ENCODE measurements around the gene NINJ1. TPM values are rescaled to one million over a fixed set of nuclear protein-coding genes. Genes with fewer than 3 reads are reported as not detected.
A peak's percentile ranks its signal among the peaks of the same experiment; 100 is the strongest.

Gene NINJ1
- polyA plus RNA-seq, 1 of the 3 experiments (the other 2 are of a cell fraction), result 31.7 TPM

- no peak overlapping the region for H3K27ac ChIP-seq (ENCODE audit: low read depth in 2 of 2, low read length in 1 of 2)
- no peak overlapping the region for H3K4me2 ChIP-seq
- no peaks in the 10 kb centered on the region for H4K20me1 ChIP-seq (ENCODE audit: insufficient read depth)
- ChIA-PET CTCF (interaction anchor here (1.3 to 1.4 kb wide), 2 partner anchors 126 to 387 kb away, joined by 3 to 5 read pairs; no protein-coding TSS in a partner anchor), POLR2A (no interaction called here)
- H2AFZ ChIP-seq (ENCODE audit: low read depth), result no peak overlapping the region
- H3K9ac ChIP-seq, result no peak overlapping the region
- no peaks in the 10 kb centered on the region for H3K36me3 ChIP-seq (replicated peaks in 1 of 2; ENCODE audit: control insufficient read depth in 1 of 2, insufficient read depth in 2 of 2, low read length in 1 of 2)
- H3K4me1 ChIP-seq (ENCODE audit: control insufficient read depth in 1 of 2, insufficient read depth in 2 of 2, low read depth in 1 of 2, low read length in 1 of 2), result peaks cover 0 to 31% of the 10 kb centered on the region in 2 experiments; a peak in 1 of 4 replicates
- H3K9me2 ChIP-seq, result no peaks in the 10 kb centered on the region
- peaks cover 10% of the 10 kb centered on the region for H3K27me3 ChIP-seq (ENCODE audit: insufficient read depth)
- H3K9me3 ChIP-seq, result no peaks in the 10 kb centered on the region
- DNase-seq, result no peak
- no peak overlapping the region for H3K4me3 ChIP-seq (ENCODE audit: low read depth in 2 of 2, low read length in 1 of 2)
- no peaks in the 10 kb centered on the region for H3K79me2 ChIP-seq (ENCODE audit: insufficient read depth)
- no peak for TF ChIP-seq FOXM1 (IDR thresholded peaks at IDR 0.05; ENCODE audit: low read depth)
- no peak for TF ChIP-seq ELF1 (IDR thresholded peaks at IDR 0.05)
- H3F3A ChIP-seq (replicated peaks; ENCODE audit: insufficient read depth), result no peaks in the 10 kb centered on the region
- WGBS (ENCODE audit: low lambda C conversion rate), result 63% methylated on average over 16 of the region's 22 CpGs
Measured at GRCh38 chr9:93178851-93179786, 45.1 kb upstream of the NINJ1 start.

GRCh38 chr9:93177676-93178075, 43.6 kb upstream of the NINJ1 start:
- POLR2A ChIA-PET, result no interaction called here
- H3K36me3 ChIP-seq (replicated peaks in 1 of 2; ENCODE audit: control insufficient read depth in 1 of 2, insufficient read depth in 2 of 2, low read length in 1 of 2), result no peaks in the 10 kb centered on the region
- no peak overlapping the region for H3K9ac ChIP-seq
- no peaks in the 10 kb centered on the region for H3K9me3 ChIP-seq
- no peaks in the 10 kb centered on the region for H3F3A ChIP-seq (replicated peaks; ENCODE audit: insufficient read depth)
- peak; percentile 89 for DNase-seq
- H3K27ac ChIP-seq (ENCODE audit: low read depth in 2 of 2, low read length in 1 of 2), result peak overlapping the region in 1 of 2 experiments; percentile 62; a peak in 2 of 4 replicates
- H3K27me3 ChIP-seq (ENCODE audit: insufficient read depth), result no peaks in the 10 kb centered on the region; the same call in 1 of the 2 replicates
- H3K9me2 ChIP-seq, result no peaks in the 10 kb centered on the region
- H3K4me1 ChIP-seq (ENCODE audit: control insufficient read depth in 1 of 2, insufficient read depth in 2 of 2, low read depth in 1 of 2, low read length in 1 of 2), result peaks cover 0 to 25% of the 10 kb centered on the region in 2 experiments; a peak in 1 of 4 replicates
- H3K4me3 ChIP-seq (ENCODE audit: low read depth in 2 of 2, low read length in 1 of 2), result no peak overlapping the region
- H3K4me2 ChIP-seq, result no peak overlapping the region
- no peak overlapping the region for H2AFZ ChIP-seq (ENCODE audit: low read depth)
- 40% methylated on average over 6 of the region's 6 CpGs for WGBS (ENCODE audit: low lambda C conversion rate)
- H4K20me1 ChIP-seq (ENCODE audit: insufficient read depth), result no peaks in the 10 kb centered on the region
- CTCF ChIA-PET, result interaction anchor here (0.9 to 1.4 kb wide), 5 partner anchors 15 to 389 kb away, joined by 3 to 4 read pairs (median 3); no protein-coding TSS in a partner anchor
- no peaks in the 10 kb centered on the region for H3K79me2 ChIP-seq (ENCODE audit: insufficient read depth)
- no peak for TF ChIP-seq RXRA (IDR thresholded peaks at IDR 0.05; ENCODE audit: borderline replicate concordance, low read depth)
- TF ChIP-seq RAD21 (IDR thresholded peaks at IDR 0.05; ENCODE audit: low read length), result peak; percentile 6; the same call in 1 of the 2 replicates
- TF ChIP-seq CTCF (IDR thresholded peaks at IDR 0.05), result no peak
- peak in 1 of 2 experiments; percentile 34; a peak in 1 of 4 replicates for TF ChIP-seq EP300 (IDR thresholded peaks at IDR 0.05; ENCODE audit: borderline replicate concordance in 1 of 2, low read depth in 1 of 2, low read length in 1 of 2)

GRCh38 chr9:93174976-93175375, 40.9 kb upstream of the NINJ1 start:
- Histone ChIP-seq H3K4me3 (ENCODE audit: low read depth in 2 of 2, low read length in 1 of 2) (no peak overlapping the region), H3K27ac (ENCODE audit: low read depth in 2 of 2, low read length in 1 of 2) (no peak overlapping the region), H3K9me2 (no peaks in the 10 kb centered on the region), H3K36me3 (replicated peaks in 1 of 2; ENCODE audit: control insufficient read depth in 1 of 2, insufficient read depth in 2 of 2, low read length in 1 of 2) (no peaks in the 10 kb centered on the region), H3F3A (replicated peaks; ENCODE audit: insufficient read depth) (no peaks in the 10 kb centered on the region), H3K9me3 (no peaks in the 10 kb centered on the region), H3K79me2 (ENCODE audit: insufficient read depth) (no peaks in the 10 kb centered on the region), H3K4me2 (no peak overlapping the region), H2AFZ (ENCODE audit: low read depth) (no peak overlapping the region), H4K20me1 (ENCODE audit: insufficient read depth) (no peaks in the 10 kb centered on the region), H3K9ac (no peak overlapping the region), H3K27me3 (ENCODE audit: insufficient read depth) (no peaks in the 10 kb centered on the region), H3K4me1 (ENCODE audit: control insufficient read depth in 1 of 2, insufficient read depth in 2 of 2, low read depth in 1 of 2, low read length in 1 of 2) (peaks cover 0 to 14% of the 10 kb centered on the region in 2 experiments; a peak in 1 of 4 replicates)
- ChIA-PET POLR2A (no interaction called here), CTCF (interaction anchor here (0.6 to 1.5 kb wide), 5 partner anchors 10 to 130 kb away, joined by 3 to 6 read pairs (median 4); no protein-coding TSS in a partner anchor)
- no peak for DNase-seq
- 25% methylated on average over 3 of the region's 3 CpGs for WGBS (ENCODE audit: low lambda C conversion rate)
- no peak for TF ChIP-seq RFX5 (IDR thresholded peaks at IDR 0.05; ENCODE audit: low read length)
- TF ChIP-seq POLR2AphosphoS5 (IDR thresholded peaks at IDR 0.05; ENCODE audit: low read depth, low read length), result no peak
- TF ChIP-seq EZH2phosphoT487 (IDR thresholded peaks at IDR 0.05; ENCODE audit: borderline replicate concordance, low read depth), result no peak
- no peak for TF ChIP-seq JUND (IDR thresholded peaks at IDR 0.05)
- TF ChIP-seq SIN3A (IDR thresholded peaks at IDR 0.05; ENCODE audit: borderline replicate concordance, low read depth, low read length), result no peak
- TF ChIP-seq NRF1 (IDR thresholded peaks at IDR 0.05; ENCODE audit: low read depth, low read length), result no peak
- no peak for TF ChIP-seq MEF2A (IDR thresholded peaks at IDR 0.05; ENCODE audit: borderline replicate concordance, low read depth)
- TF ChIP-seq TAF1 (IDR thresholded peaks at IDR 0.05; ENCODE audit: borderline replicate concordance, low read depth, low read length), result no peak
- TF ChIP-seq RXRA (IDR thresholded peaks at IDR 0.05; ENCODE audit: borderline replicate concordance, low read depth), result no peak
- TF ChIP-seq CTCF (IDR thresholded peaks at IDR 0.05), result no peak
- no peak for TF ChIP-seq CHD2 (IDR thresholded peaks at IDR 0.05; ENCODE audit: low read length, partially characterized antibody)

Measured in SK-N-SH (cell line).